GM13976 (cell line): ENCODE results near the gene SH3PXD2B.
"Not testable (repeated sequence)": the region's sequence is repeated elsewhere in the genome, so short reads cannot be mapped to it uniquely, and the experiment has no call there.

Experiments
- DNase-seq: peaks from one replicate; pipeline ENCODE4 v3.0.0; 2012; ENCODE audit warnings: low spot score
- in situ Hi-C: fragments of 300-500 bp; cut with MboI; formaldehyde crosslinking; loops from one replicate; pipeline ENCODE4 v1.12.0; 2022; ENCODE audit warnings: low sequenced_read_pairs, mixed read lengths, inconsistent platforms; ENCODE audit not compliant: unreplicated experiment
- TF ChIP-seq, protein P1 (sequence below): IDR thresholded peaks from 2 replicates; pipeline ENCODE4 v1.5.1; 2012; ENCODE audit warnings: borderline replicate concordance, mild to moderate bottlenecking; ENCODE audit not compliant: insufficient read depth; ENCODE audit errors: extremely low read depth, missing control alignments, control extremely low read depth

SH3PXD2B gene

DNA sequence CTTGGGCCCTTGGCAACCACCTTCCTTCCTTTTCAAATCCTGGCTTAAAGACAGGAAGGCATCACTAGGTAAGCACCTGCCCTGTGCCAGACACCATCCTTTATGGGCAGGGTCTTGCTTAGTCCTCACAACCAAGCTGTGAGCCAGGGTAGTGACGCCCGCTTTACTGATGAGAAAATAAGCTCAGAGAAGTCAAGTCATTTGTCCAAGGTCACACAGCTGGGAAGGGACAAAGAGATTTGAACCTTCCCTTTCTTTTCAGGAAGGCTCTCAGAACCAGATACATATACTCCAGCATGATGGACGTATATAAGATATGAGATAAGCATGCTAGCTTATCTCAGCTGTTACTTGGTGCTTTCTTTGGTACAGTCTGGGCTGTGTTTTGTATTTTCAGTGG lies 76.9 kb downstream of the SH3PXD2B start:
- in situ Hi-C loops, result no loop called here
- TF ChIP-seq, protein P1, sequence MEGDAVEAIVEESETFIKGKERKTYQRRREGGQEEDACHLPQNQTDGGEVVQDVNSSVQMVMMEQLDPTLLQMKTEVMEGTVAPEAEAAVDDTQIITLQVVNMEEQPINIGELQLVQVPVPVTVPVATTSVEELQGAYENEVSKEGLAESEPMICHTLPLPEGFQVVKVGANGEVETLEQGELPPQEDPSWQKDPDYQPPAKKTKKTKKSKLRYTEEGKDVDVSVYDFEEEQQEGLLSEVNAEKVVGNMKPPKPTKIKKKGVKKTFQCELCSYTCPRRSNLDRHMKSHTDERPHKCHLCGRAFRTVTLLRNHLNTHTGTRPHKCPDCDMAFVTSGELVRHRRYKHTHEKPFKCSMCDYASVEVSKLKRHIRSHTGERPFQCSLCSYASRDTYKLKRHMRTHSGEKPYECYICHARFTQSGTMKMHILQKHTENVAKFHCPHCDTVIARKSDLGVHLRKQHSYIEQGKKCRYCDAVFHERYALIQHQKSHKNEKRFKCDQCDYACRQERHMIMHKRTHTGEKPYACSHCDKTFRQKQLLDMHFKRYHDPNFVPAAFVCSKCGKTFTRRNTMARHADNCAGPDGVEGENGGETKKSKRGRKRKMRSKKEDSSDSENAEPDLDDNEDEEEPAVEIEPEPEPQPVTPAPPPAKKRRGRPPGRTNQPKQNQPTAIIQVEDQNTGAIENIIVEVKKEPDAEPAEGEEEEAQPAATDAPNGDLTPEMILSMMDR, result no peak
- no peak for DNase-seq

GRCh38 chr5:172374783-172375182 lies 79.5 kb downstream of the SH3PXD2B start:
- TF ChIP-seq, protein P1, result no peak
- in situ Hi-C loops, result no loop called here

DNA sequence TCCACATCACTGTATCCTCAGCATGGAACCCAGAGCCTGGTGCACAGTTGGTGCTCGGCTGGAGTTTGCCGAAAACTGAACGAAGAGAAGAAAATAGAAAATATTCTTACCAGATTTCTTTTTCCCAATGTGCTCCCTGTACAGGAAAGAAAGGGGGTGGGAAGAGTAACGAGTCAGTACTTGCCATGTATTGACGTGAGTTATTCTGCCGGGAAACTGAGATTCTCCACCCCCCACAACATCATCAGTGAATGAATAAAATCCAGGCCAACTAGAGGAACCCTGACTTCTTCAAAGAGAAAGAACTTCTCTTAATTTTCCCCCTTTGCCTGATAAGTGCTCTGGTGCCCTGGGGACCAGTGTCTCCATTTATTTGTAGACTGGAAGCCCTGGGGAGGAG lies 80.6 kb downstream of the SH3PXD2B start:
- TF ChIP-seq, protein P1, result no peak
- no peak for DNase-seq
- in situ Hi-C loops, result no loop called here

More at GRCh38 chr5:172374783-172375182, 79.5 kb downstream of the SH3PXD2B start:
- no peak for DNase-seq

DNA sequence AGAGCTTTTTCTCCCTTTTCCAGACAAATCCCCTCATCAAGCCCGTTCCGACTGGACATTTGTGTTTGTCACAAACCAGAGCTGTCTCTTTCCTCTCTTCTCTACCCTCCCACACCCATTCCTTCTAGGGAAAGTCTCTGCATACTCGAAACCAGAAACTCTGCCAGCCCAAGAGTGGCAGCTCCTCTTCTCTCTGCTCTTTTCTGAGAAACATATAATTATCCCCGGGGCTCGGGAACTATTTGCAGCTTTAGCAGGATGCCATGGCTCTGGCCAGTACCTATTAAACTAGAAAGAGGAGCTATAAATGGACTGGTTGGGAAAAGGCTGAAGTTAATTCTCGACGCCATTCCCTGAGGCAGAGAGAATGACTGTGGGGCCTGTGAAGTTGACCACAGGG lies 82.6 kb downstream of the SH3PXD2B start:
- in situ Hi-C loops, result no loop called here
- TF ChIP-seq, protein P1, result no peak
- DNase-seq, result no peak

- in situ Hi-C loops, result no loop called here
- no peak for DNase-seq
- TF ChIP-seq, protein P1, result peak; percentile 17
Observed at GRCh38 chr5:172370648-172371545, 83.4 kb downstream of the SH3PXD2B start.

DNA sequence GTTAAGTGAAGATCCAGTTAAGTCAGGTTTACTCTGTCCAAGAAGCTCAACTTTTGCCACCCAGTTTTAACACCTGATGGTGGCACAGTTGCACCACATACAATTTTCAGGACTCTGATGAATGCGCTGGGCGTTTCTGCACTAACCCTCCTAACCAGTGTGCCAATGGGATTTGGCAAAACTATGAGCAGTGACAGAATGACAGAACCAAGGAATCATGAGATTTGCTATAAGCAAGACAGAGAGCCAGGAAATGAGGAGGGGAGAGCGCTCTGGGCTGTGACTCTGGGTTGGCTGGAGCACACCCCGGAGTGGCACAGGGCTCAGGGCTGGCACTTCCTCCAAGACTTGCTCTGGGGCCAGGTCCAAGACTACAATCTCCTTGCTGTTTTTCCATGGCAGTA lies 84.1 kb downstream of the SH3PXD2B start:
- in situ Hi-C loops, result no loop called here
- no peak for DNase-seq
- TF ChIP-seq, protein P1, result no peak

- DNase-seq, in situ Hi-C loops: not testable (repeated sequence)
Observed at GRCh38 chr5:172368699-172369098, 85.6 kb downstream of the SH3PXD2B start.
